Gastrocnemius medialis (tissue), 4 donors: ENCODE results near the gene CSH1.

Experiments
- CTCF ChIP-seq, 5 experiments: fragments of 450-650 bp in 3 of 5; fragments of 200-600 bp in 2 of 5; sonication (generic) in 2 of 5; IDR thresholded peaks in 4 of 5; conservative IDR thresholded peaks in 1 of 5; 1 replicate in 4 of 5; 2 replicates in 1 of 5; pipeline ENCODE4 v1.5.1; 2016 to 2019; ENCODE audit warnings: antibody characterized with exemption in 5 of 5, mild to moderate bottlenecking in 3 of 5, moderate library complexity in 3 of 5
- POLR2A ChIP-seq, 2 donors: fragments of 450-650 bp; IDR thresholded peaks; one replicate each; pipeline ENCODE4 v1.6.1; 2017; ENCODE audit warnings: antibody characterized with exemption in 2 of 2, mild to moderate bottlenecking in 2 of 2, moderate library complexity in 2 of 2

GRCh38 chr17:63853260-63853659 lies 43.1 kb downstream of the CSH1 start:
- TF ChIP-seq POLR2A (IDR thresholded peaks at IDR 0.05) (no peak), CTCF (IDR thresholded peaks at IDR 0.05 in 4 of 5, conservative IDR thresholded peaks at IDR 0.05 in 1 of 5) (no peak)
